ENCODE measurements around the gene OXTR.

OXTR gene

DNA sequence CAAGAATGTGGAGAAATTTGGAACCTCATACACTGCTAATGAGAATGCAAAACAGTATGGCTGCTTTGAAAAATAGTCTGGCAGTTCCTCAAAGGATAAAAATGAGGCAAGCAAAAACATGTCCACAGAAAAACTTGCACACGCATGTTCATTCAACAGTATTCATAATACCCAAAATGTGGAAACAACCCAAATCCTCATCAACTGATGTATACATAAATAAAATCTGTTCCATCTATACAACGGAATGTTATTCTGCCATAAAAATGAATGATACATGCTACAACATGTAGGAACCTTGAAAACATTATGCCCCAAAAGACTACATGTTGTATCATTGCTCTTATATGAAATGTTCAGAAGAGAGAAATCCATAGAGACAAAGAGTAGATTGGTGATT is 36.4 kb upstream of the OXTR start:
- Histone ChIP-seq H3K4me1 (ENCODE audit: control insufficient read depth, insufficient read depth, low read length) (no peaks in the 10 kb centered on the region), H3K4me3 (ENCODE audit: low read depth, low read length) (no peak overlapping the region), H3K36me3 (ENCODE audit: control insufficient read depth in 2 of 2, insufficient read depth in 1 of 2, low read length in 2 of 2) (no peaks in the 10 kb centered on the region), H3K9me3 (ENCODE audit: control insufficient read depth, insufficient read depth, low read depth, low read length) (no peaks in the 10 kb centered on the region), H3K27ac (ENCODE audit: extremely low read depth, low read depth, low read length) (no peak overlapping the region)
- TF ChIP-seq ZNF184 (tag by site-specific recombination; IDR thresholded peaks at IDR 0.05) (no peak), FEZF1 (tag by site-specific recombination; IDR thresholded peaks at IDR 0.05) (no peak), ZNF501 (tag by site-specific recombination; IDR thresholded peaks at IDR 0.05) (no peak), ZNF571 (tag by site-specific recombination; IDR thresholded peaks at IDR 0.05) (no peak), ZNF23 (tag by site-specific recombination; IDR thresholded peaks at IDR 0.05; ENCODE audit: borderline replicate concordance) (no peak), ZFP3 (tag by site-specific recombination; IDR thresholded peaks at IDR 0.05; ENCODE audit: low read depth) (no peak), MZF1 (tag by site-specific recombination; IDR thresholded peaks at IDR 0.05; ENCODE audit: borderline replicate concordance) (no peak), ZNF777 (tag by site-specific recombination; IDR thresholded peaks at IDR 0.05; ENCODE audit: borderline replicate concordance) (no peak), GLI2 (tag by site-specific recombination; IDR thresholded peaks at IDR 0.05; ENCODE audit: borderline replicate concordance, low read depth) (no peak), YY2 (tag by site-specific recombination; IDR thresholded peaks at IDR 0.05) (no peak), GLIS1 (tag by site-specific recombination; IDR thresholded peaks at IDR 0.05) (no peak), SP3 (tag by site-specific recombination; IDR thresholded peaks at IDR 0.05) (no peak)
- TF ChIP-seq, protein P1, sequence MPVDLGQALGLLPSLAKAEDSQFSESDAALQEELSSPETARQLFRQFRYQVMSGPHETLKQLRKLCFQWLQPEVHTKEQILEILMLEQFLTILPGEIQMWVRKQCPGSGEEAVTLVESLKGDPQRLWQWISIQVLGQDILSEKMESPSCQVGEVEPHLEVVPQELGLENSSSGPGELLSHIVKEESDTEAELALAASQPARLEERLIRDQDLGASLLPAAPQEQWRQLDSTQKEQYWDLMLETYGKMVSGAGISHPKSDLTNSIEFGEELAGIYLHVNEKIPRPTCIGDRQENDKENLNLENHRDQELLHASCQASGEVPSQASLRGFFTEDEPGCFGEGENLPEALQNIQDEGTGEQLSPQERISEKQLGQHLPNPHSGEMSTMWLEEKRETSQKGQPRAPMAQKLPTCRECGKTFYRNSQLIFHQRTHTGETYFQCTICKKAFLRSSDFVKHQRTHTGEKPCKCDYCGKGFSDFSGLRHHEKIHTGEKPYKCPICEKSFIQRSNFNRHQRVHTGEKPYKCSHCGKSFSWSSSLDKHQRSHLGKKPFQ (tag by site-specific recombination; IDR thresholded peaks at IDR 0.05), result no peak
- TF ChIP-seq, protein P2, sequence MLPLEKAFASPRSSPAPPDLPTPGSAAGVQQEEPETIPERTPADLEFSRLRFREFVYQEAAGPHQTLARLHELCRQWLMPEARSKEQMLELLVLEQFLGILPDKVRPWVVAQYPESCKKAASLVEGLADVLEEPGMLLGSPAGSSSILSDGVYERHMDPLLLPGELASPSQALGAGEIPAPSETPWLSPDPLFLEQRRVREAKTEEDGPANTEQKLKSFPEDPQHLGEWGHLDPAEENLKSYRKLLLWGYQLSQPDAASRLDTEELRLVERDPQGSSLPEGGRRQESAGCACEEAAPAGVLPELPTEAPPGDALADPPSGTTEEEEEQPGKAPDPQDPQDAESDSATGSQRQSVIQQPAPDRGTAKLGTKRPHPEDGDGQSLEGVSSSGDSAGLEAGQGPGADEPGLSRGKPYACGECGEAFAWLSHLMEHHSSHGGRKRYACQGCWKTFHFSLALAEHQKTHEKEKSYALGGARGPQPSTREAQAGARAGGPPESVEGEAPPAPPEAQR (tag by site-specific recombination; IDR thresholded peaks at IDR 0.05), result no peak
- TF ChIP-seq, protein P3, sequence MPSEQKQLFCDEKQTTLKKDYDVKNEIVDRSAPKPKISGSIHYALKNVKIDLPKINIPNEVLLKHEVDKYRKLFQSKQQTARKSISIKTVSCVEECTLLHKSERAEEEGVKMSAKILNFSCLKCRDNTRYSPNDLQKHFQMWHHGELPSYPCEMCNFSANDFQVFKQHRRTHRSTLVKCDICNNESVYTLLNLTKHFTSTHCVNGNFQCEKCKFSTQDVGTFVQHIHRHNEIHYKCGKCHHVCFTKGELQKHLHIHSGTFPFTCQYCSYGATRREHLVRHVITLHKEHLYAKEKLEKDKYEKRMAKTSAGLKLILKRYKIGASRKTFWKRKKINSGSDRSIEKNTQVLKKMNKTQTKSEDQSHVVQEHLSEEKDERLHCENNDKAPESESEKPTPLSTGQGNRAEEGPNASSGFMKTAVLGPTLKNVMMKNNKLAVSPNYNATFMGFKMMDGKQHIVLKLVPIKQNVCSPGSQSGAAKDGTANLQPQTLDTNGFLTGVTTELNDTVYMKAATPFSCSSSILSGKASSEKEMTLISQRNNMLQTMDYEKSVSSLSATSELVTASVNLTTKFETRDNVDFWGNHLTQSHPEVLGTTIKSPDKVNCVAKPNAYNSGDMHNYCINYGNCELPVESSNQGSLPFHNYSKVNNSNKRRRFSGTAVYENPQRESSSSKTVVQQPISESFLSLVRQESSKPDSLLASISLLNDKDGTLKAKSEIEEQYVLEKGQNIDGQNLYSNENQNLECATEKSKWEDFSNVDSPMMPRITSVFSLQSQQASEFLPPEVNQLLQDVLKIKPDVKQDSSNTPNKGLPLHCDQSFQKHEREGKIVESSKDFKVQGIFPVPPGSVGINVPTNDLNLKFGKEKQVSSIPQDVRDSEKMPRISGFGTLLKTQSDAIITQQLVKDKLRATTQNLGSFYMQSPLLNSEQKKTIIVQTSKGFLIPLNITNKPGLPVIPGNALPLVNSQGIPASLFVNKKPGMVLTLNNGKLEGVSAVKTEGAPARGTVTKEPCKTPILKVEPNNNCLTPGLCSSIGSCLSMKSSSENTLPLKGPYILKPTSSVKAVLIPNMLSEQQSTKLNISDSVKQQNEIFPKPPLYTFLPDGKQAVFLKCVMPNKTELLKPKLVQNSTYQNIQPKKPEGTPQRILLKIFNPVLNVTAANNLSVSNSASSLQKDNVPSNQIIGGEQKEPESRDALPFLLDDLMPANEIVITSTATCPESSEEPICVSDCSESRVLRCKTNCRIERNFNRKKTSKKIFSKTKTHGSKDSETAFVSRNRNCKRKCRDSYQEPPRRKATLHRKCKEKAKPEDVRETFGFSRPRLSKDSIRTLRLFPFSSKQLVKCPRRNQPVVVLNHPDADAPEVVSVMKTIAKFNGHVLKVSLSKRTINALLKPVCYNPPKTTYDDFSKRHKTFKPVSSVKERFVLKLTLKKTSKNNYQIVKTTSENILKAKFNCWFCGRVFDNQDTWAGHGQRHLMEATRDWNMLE (tag by site-specific recombination; conservative IDR thresholded peaks at IDR 0.05; ENCODE audit: low read depth), result no peak
- TF ChIP-seq, protein P4, sequence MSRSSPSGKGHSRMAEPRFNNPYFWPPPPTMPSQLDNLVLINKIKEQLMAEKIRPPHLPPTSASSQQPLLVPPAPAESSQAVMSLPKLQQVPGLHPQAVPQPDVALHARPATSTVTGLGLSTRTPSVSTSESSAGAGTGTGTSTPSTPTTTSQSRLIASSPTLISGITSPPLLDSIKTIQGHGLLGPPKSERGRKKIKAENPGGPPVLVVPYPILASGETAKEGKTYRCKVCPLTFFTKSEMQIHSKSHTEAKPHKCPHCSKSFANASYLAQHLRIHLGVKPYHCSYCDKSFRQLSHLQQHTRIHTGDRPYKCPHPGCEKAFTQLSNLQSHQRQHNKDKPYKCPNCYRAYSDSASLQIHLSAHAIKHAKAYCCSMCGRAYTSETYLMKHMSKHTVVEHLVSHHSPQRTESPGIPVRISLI (tag by site-specific recombination; IDR thresholded peaks at IDR 0.05), result no peak
- ChIA-PET CTCF (no interaction called here), POLR2A (no interaction called here)

DNA sequence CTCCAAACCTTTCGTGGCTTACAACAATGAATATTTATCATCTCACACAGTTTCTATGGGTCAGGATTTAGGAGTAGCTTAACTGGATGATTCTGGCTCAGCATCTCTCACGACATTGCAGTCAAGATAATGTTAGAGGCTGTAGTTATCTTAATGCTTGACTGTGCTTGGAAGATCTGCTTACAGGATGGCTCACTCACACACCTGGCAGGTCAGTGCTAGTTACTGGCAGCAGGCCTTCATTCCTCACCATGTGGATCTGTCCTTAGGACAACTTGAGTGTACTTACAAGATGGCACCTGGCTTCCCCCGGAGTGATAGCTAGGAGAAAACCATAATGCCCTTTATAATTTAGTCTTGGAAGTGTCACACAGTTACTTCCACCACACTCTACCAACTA is 32.8 kb upstream of the OXTR start:
- POLR2A ChIA-PET, result no interaction called here
- CTCF ChIA-PET, result interaction anchor here (2.6 to 2.7 kb wide), 2 partner anchors 32 to 139 kb away, joined by 6 to 11 read pairs; partner anchors contain the start of gene OXTR
- no peak overlapping the region for H3K4me3 ChIP-seq (ENCODE audit: low read depth, low read length)
- no peaks in the 10 kb centered on the region for H3K9me3 ChIP-seq (ENCODE audit: control insufficient read depth, insufficient read depth, low read depth, low read length)
- H3K27ac ChIP-seq (ENCODE audit: extremely low read depth, low read depth, low read length), result no peak overlapping the region
- no peaks in the 10 kb centered on the region for H3K4me1 ChIP-seq (ENCODE audit: control insufficient read depth, insufficient read depth, low read length)
- no peaks in the 10 kb centered on the region for H3K36me3 ChIP-seq (ENCODE audit: control insufficient read depth in 2 of 2, insufficient read depth in 1 of 2, low read length in 2 of 2)
- no peak for TF ChIP-seq ZNF121 (tag by site-specific recombination; IDR thresholded peaks at IDR 0.05)
- TF ChIP-seq, protein P5, sequence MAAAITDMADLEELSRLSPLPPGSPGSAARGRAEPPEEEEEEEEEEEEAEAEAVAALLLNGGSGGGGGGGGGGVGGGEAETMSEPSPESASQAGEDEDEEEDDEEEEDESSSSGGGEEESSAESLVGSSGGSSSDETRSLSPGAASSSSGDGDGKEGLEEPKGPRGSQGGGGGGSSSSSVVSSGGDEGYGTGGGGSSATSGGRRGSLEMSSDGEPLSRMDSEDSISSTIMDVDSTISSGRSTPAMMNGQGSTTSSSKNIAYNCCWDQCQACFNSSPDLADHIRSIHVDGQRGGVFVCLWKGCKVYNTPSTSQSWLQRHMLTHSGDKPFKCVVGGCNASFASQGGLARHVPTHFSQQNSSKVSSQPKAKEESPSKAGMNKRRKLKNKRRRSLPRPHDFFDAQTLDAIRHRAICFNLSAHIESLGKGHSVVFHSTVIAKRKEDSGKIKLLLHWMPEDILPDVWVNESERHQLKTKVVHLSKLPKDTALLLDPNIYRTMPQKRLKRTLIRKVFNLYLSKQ (tag by site-specific recombination; IDR thresholded peaks at IDR 0.05; ENCODE audit: borderline replicate concordance), result no peak
- no peak for TF ChIP-seq ZNF529 (tag by site-specific recombination; IDR thresholded peaks at IDR 0.05; ENCODE audit: insufficient replicate concordance)
- TF ChIP-seq ZNF514 (tag by site-specific recombination; IDR thresholded peaks at IDR 0.05), result no peak
- no peak for TF ChIP-seq ZFP37 (tag by site-specific recombination; IDR thresholded peaks at IDR 0.05)
- no peak for TF ChIP-seq ZNF324 (tag by site-specific recombination; IDR thresholded peaks at IDR 0.05)
- no peak for TF ChIP-seq ZNF174 (tag by site-specific recombination; IDR thresholded peaks at IDR 0.05)
